Ascending aorta (tissue), 2 donors: ENCODE results near the gene E2F4. TPM values are rescaled to one million over a fixed set of nuclear protein-coding genes. Genes with fewer than 3 reads are reported as not detected.

ENCODE experiments used
- DNase-seq, 2 donors: peaks; one replicate each; pipeline ENCODE4 v3.0.0-alpha.2; 2019; ENCODE audit warnings: low spot score in 2 of 2
- H3K27ac ChIP-seq, 2 donors: fragments of 200-600 bp; sonication (generic); one replicate each; pipeline ENCODE4 v1.5.1; 2016 to 2017; ENCODE audit warnings: mild to moderate bottlenecking in 1 of 2
- H3K27me3 ChIP-seq: fragments of 200-600 bp; sonication (generic); one replicate; pipeline ENCODE4 v1.5.1; 2017
- H3K36me3 ChIP-seq, 2 donors: fragments of 200-600 bp; sonication (generic); one replicate each; pipeline ENCODE4 v1.5.1; 2016
- H3K4me1 ChIP-seq, 2 donors: fragments of 200-600 bp; sonication (generic); one replicate each; pipeline ENCODE4 v1.5.1; 2016 to 2017; ENCODE audit warnings: mild to moderate bottlenecking in 1 of 2
- H3K4me3 ChIP-seq, 2 donors: fragments of 200-600 bp; sonication (generic); one replicate each; pipeline ENCODE4 v1.5.1; 2016 to 2017; ENCODE audit warnings: mild to moderate bottlenecking in 1 of 2
- H3K9me3 ChIP-seq, 2 donors: fragments of 200-600 bp; sonication (generic); one replicate each; pipeline ENCODE4 v1.5.1; 2016
- CTCF ChIP-seq, 3 experiments: fragments of 200-600 bp in 2 of 3; fragments of 450-650 bp in 1 of 3; sonication (generic) in 2 of 3; IDR thresholded peaks; one replicate each; pipeline ENCODE4 v1.5.1; 2016 to 2019; ENCODE audit warnings: antibody characterized with exemption in 3 of 3, mild to moderate bottlenecking in 1 of 3, moderate library complexity in 1 of 3
- intact Hi-C: fragments of 100-400 bp; cut with DNase I; formaldehyde crosslinking; loops from one replicate; pipeline ENCODE4 v1.15.1; 2023
- total RNA-seq: library from RNA; depleted of rRNA; stranded (reverse); fragments of >200 nt; gene quantifications from one replicate; pipeline ENCODE4 v1.1.0, GENCODE V29; 2016

The E2F4 gene
- total RNA-seq, 1 donor from 2014 or later: 114 TPM

- Histone ChIP-seq H3K9me3 (no peaks in the 10 kb centered on the region), H3K4me3 (peak overlapping the region; percentile 49 to 67), H3K4me1 (peaks cover 17 to 34% of the 10 kb centered on the region in 2 donors), H3K36me3 (no peaks in the 10 kb centered on the region), H3K27me3 (no peaks in the 10 kb centered on the region), H3K27ac (peak overlapping the region; percentile 93 to 95)
- TF ChIP-seq CTCF (IDR thresholded peaks at IDR 0.05): no peak
- DNase-seq: no peak
- intact Hi-C loops: loop anchor here (1.0 kb wide), 2 partner anchors 9 to 15 kb away; partner anchors contain the start of genes FBXL8, MATCAP1 and TRADD
These were observed 17.2 kb upstream of the E2F4 start for GRCh38 chr16:67174706-67175231.

GRCh38 chr16:67176662-67177061, 15.3 kb upstream of the E2F4 start:
- no peak for TF ChIP-seq CTCF (IDR thresholded peaks at IDR 0.05)
- Histone ChIP-seq H3K27ac (no peak overlapping the region), H3K27me3 (no peaks in the 10 kb centered on the region), H3K9me3 (no peaks in the 10 kb centered on the region), H3K36me3 (no peaks in the 10 kb centered on the region), H3K4me1 (peaks cover 17 to 31% of the 10 kb centered on the region in 2 donors), H3K4me3 (no peak overlapping the region)
- DNase-seq: no peak
- intact Hi-C loops: no loop called here

- intact Hi-C loops: no loop called here
- DNase-seq: no peak
These were observed 13.9 kb upstream of the E2F4 start for GRCh38 chr16:67177743-67178699.

GRCh38 chr16:67179421-67180080, 12.4 kb upstream of the E2F4 start:
- intact Hi-C loops: no loop called here
- no peak overlapping the region for H3K4me3 ChIP-seq

More at GRCh38 chr16:67177743-67178699, 13.9 kb upstream of the E2F4 start:
- Histone ChIP-seq H3K27me3 (no peaks in the 10 kb centered on the region), H3K9me3 (no peaks in the 10 kb centered on the region), H3K4me1 (peaks cover 17 to 33% of the 10 kb centered on the region in 2 donors), H3K27ac (peak overlapping the region in 1 of 2 donors; percentile 41), H3K4me3 (peak overlapping the region; percentile 45 to 60), H3K36me3 (no peaks in the 10 kb centered on the region)
- no peak for TF ChIP-seq CTCF (IDR thresholded peaks at IDR 0.05)

More at GRCh38 chr16:67179421-67180080, 12.4 kb upstream of the E2F4 start:
- H3K27me3 ChIP-seq: no peaks in the 10 kb centered on the region
- H3K4me1 ChIP-seq: peaks cover 14 to 29% of the 10 kb centered on the region in 2 donors
- TF ChIP-seq CTCF (IDR thresholded peaks at IDR 0.05): no peak
- no peaks in the 10 kb centered on the region for H3K9me3 ChIP-seq
- H3K36me3 ChIP-seq: no peaks in the 10 kb centered on the region
- DNase-seq: no peak
- no peak overlapping the region for H3K27ac ChIP-seq
